Gastrocnemius medialis (tissue), 4 donors: ENCODE results near the gene TPTE2.

Source experiments
- POLR2A ChIP-seq, 2 donors: fragments of 450-650 bp; IDR thresholded peaks; one replicate each; pipeline ENCODE4 v1.6.1; 2017; ENCODE audit warnings: antibody characterized with exemption in 2 of 2, mild to moderate bottlenecking in 2 of 2, moderate library complexity in 2 of 2
- TF ChIP-seq, protein P1 (sequence below), 5 experiments: fragments of 450-650 bp in 3 of 5; fragments of 200-600 bp in 2 of 5; sonication (generic) in 2 of 5; IDR thresholded peaks in 4 of 5; conservative IDR thresholded peaks in 1 of 5; 1 replicate in 4 of 5; 2 replicates in 1 of 5; pipeline ENCODE4 v1.5.1; 2016 to 2019; ENCODE audit warnings: antibody characterized with exemption in 5 of 5, mild to moderate bottlenecking in 3 of 5, moderate library complexity in 3 of 5

DNA sequence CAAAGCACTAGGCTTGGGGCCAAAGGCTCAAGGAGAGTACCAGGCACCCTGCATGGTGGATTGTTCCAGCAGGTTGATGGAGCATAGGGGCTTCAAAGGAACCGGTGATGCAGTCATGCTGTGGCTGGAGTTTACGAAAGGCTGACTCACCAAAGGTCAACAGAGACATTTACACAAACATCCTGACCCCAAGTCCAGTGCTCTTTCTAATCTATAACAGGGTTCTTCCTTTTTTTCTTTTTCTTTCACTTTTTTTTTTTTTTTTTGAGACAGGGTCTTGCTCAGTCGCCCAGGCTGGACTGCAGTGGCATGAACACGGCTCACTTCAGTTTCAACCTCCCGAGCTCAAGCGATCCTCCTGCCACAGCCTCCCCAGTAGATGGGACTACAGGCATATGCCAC is 35.6 kb upstream of the TPTE2 start:
- TF ChIP-seq, protein P1, sequence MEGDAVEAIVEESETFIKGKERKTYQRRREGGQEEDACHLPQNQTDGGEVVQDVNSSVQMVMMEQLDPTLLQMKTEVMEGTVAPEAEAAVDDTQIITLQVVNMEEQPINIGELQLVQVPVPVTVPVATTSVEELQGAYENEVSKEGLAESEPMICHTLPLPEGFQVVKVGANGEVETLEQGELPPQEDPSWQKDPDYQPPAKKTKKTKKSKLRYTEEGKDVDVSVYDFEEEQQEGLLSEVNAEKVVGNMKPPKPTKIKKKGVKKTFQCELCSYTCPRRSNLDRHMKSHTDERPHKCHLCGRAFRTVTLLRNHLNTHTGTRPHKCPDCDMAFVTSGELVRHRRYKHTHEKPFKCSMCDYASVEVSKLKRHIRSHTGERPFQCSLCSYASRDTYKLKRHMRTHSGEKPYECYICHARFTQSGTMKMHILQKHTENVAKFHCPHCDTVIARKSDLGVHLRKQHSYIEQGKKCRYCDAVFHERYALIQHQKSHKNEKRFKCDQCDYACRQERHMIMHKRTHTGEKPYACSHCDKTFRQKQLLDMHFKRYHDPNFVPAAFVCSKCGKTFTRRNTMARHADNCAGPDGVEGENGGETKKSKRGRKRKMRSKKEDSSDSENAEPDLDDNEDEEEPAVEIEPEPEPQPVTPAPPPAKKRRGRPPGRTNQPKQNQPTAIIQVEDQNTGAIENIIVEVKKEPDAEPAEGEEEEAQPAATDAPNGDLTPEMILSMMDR (IDR thresholded peaks at IDR 0.05 in 4 of 5, conservative IDR thresholded peaks at IDR 0.05 in 1 of 5) = no peak
- no peak for TF ChIP-seq POLR2A (IDR thresholded peaks at IDR 0.05)
